DMS114 treated with DMSO at 0.1 percent for 48 hours (cell line): ENCODE measurements around the gene B4GALT7.
"Not testable (repeated sequence)": the region's sequence is repeated elsewhere in the genome, so short reads cannot be mapped to it uniquely, and the experiment has no call there.

Experiments
- DNase-seq: peaks from one replicate; lab custom pipeline; 2025; ENCODE audit not compliant: unreplicated experiment; lab: John Stamatoyannopoulos, UW

Gene B4GALT7

GRCh38 chr5:177599731-177600507 is at the start of gene B4GALT7:
Gene B4GALT7 (plus strand): TSS chr5:177600132. CDS start chr5:177600211, 79 bp downstream.
- DNase-seq: peak; percentile 54

GRCh38 chr5:177552839-177553455 is 47.0 kb upstream of the B4GALT7 start:
- DNase-seq: no peak

- no peak for DNase-seq
These were observed 46.1 kb upstream of the B4GALT7 start for GRCh38 chr5:177553671-177554429.

GRCh38 chr5:177554474-177555111 is 45.3 kb upstream of the B4GALT7 start, which contains the start of gene FAM193B:
Gene FAM193B (minus strand): TSS chr5:177554563. CDS start chr5:177554458, 105 bp downstream.
- peak; percentile 93 for DNase-seq

GRCh38 chr5:177555228-177555627 is 44.7 kb upstream of the B4GALT7 start:
- DNase-seq: no peak

GRCh38 chr5:177555665-177556064 is 44.3 kb upstream of the B4GALT7 start:
- DNase-seq: no peak

GRCh38 chr5:177557041-177557647 is 42.8 kb upstream of the B4GALT7 start:
- no peak for DNase-seq

GRCh38 chr5:177557796-177558195 is 42.1 kb upstream of the B4GALT7 start:
- DNase-seq: no peak

GRCh38 chr5:177559446-177559941 is 40.4 kb upstream of the B4GALT7 start:
- DNase-seq: not testable (repeated sequence)

- DNase-seq: no peak
These were observed 34.9 kb upstream of the B4GALT7 start for GRCh38 chr5:177565046-177565445.

GRCh38 chr5:177568326-177568725 is 31.6 kb upstream of the B4GALT7 start:
- DNase-seq: no peak

GRCh38 chr5:177569894-177570293 is 30.0 kb upstream of the B4GALT7 start:
- DNase-seq: no peak

GRCh38 chr5:177575488-177575887 is 24.4 kb upstream of the B4GALT7 start:
- DNase-seq: no peak

- no peak for DNase-seq
These were observed 23.8 kb upstream of the B4GALT7 start for GRCh38 chr5:177576169-177576568.

GRCh38 chr5:177578316-177578715 is 21.6 kb upstream of the B4GALT7 start:
- no peak for DNase-seq

- no peak for DNase-seq
These were observed 11.5 kb upstream of the B4GALT7 start for GRCh38 chr5:177588413-177588909.

GRCh38 chr5:177590406-177590805 is 9.5 kb upstream of the B4GALT7 start:
- no peak for DNase-seq

GRCh38 chr5:177591690-177592009 is 8.3 kb upstream of the B4GALT7 start:
- no peak for DNase-seq

- DNase-seq: peak; percentile 71
These were observed 7.7 kb upstream of the B4GALT7 start, which contains the start of gene TMED9 for GRCh38 chr5:177592010-177592834. Gene TMED9 (plus strand): TSS chr5:177592203. CDS start chr5:177592215, 12 bp downstream.

- DNase-seq: no peak
These were observed 7.0 kb upstream of the B4GALT7 start for GRCh38 chr5:177592905-177593304.
